GM19043 (cell line): ENCODE measurements around the gene SLC9A9.

ENCODE experiments used
- ATAC-seq: cut with Tn5 transposase; IDR thresholded peaks from one replicate; pipeline ENCODE4 v1.9.1; 2021; ENCODE audit warnings: low read depth; ENCODE audit not compliant: unreplicated experiment

The SLC9A9 gene

DNA sequence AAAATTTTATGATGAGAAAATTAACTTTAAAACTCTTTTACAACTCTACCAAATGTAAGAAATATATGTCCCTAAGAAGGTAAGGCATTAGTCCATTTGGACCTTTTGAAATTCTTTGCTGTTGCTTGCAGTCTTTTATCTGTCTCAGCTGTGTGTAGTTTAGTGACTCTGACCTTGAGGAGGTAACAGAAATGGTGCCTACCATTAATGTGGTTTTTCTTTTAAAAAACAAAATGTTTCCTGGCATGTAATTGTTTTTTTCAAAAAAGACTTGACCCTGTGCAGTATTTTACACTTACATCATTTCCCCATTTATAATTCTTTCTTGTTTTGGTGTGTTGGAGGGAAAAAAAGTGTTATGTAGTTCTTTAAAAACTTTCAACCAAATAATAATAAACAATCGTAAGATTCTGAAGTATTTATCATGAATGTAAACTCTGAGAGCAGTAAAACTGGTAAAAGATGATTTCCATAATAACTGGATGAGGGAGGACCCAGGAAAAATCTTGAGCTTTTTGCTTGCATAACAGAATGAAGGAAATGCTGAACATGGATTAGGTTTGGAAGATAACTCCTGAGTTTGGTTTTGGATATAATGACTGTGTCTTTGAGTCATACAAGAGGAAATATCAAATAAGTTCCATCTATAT, 503.6 kb downstream of the SLC9A9 start:
- ATAC-seq, result no peak

- ATAC-seq, result no peak
Observed at GRCh38 chr3:143343944-143344343, 504.3 kb downstream of the SLC9A9 start.

DNA sequence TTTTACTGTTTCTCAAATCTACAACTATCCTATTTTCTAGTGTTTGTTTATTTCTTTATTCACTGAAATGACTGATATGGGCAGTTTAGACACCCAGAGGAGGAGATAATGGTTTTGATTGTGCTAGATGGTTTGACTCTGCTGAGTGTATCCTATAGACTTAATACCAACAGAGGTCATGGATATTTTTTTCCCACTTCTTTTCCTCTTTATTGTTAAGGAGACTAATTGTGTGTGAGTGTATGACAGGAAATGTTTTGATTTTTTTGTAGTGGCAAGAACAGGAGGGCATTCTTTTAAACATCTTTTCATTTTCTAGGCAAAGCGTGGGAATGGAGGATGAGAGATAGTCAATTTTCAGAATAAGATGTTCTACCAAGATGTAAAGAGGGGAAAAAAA, 505.2 kb downstream of the SLC9A9 start:
- no peak for ATAC-seq

DNA sequence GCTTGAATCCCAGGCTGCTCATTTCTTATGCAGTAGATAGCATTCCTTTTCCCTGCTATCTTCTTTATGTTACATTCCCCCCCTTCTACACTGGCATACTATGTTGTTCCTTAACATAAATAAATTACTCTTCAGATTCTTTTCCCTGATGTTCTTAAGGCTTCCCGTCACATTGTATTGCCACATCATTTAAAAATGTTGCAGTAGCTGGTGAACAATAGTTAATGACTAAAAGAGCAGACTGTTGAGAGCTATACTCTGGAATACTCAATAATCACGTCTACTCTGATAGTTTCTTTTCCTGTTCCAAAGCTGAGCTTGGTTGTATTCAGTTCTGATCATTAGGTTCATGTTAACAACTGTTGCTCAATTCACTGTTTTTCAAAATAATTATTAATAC, 508.8 kb downstream of the SLC9A9 start:
- ATAC-seq, result no peak

- ATAC-seq, result no peak
Observed at GRCh38 chr3:143337387-143337786, 510.9 kb downstream of the SLC9A9 start.

DNA sequence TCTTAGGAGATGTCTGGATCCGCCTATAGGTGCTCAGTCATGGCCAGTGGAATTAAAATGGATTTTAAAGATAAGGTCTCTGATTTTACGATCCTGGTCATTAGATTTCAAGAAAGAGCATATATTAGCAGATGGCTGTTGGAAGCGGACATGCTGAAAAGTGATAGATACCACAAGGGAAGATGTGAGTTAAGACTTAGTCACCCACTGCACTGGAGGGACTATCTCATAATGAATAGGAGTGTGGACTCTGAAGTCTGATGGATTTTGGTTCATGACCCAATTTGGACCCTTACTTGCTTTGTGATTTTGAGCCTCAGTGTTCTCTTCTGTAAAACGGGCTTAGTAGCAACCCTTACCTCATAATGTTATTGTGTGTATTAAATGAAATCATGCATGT, 514.0 kb downstream of the SLC9A9 start:
- ATAC-seq, result no peak

- ATAC-seq, result no peak
Observed at GRCh38 chr3:143333367-143333766, 514.9 kb downstream of the SLC9A9 start.

DNA sequence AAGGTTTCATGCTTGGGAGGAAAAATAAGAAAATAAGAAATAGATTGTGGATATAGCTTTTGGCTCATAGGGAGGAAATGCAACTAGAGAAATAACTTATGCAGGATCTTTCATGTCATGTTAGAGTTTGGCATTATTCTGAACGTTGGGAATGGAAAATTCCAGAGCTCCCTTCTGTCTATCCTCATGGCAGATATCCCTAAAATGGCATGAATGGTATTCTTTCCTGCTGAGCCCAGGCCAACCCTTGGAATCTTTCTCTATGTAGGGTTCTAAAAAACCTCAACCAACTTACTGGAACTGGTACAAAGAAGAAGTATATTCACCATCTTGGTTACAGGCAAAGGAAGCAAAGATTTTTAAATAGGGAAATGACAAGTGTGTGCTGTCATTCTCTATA, 516.2 kb downstream of the SLC9A9 start:
- ATAC-seq, result no peak

GRCh38 chr3:143331350-143331749, 516.9 kb downstream of the SLC9A9 start:
- ATAC-seq, result no peak

GRCh38 chr3:143330296-143330868, 517.9 kb downstream of the SLC9A9 start:
- no peak for ATAC-seq

DNA sequence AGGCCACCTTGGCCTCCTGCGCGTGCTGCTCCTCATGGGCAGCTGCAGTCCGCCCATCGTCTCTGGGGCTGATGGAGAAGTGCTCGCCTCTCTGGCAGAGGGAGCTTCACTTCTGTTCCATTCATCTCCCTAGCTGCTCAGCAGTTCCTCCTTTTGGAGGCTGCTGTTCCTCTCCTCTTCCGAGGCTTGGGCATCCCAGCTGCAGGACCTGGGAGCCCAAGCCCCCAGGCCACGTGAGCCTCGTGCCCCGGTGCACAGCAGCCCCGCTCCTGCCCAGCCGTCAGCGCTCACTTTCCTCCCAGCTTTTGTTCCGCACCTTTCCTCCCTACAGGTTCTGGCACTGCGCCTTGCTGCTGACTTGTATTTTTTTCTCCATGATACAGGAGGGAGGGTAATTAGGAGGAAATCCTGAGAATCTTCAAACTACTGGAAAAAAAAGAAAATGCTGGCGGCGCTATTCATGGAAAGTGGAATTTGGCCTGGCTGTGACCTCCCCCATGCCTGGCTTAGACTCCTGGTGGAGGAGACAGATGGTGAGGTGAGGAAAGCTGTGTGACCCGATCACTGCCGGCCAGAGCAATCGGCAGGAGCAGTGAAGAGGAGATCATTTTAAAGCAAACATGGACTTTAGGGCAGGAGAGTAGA, 518.6 kb downstream of the SLC9A9 start:
- ATAC-seq, result no peak

DNA sequence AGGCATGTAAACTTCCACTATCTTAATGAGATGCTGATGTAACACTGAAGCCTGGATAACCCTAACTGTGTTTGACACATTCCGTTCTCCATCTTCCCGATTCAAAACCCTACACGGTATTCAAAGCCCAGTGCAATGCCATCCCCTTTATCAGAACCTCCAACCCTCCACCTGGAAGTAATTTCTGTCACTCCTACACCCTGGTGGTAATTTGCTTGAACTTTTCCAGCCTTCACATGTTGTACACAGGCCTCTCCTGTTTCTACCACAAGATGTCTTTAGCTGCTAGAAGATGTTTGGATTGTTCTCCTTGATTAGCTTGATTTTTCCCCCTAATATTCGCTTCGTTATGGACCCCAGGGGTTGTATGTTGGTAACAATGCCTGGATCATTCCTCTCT, 519.8 kb downstream of the SLC9A9 start:
- no peak for ATAC-seq

DNA sequence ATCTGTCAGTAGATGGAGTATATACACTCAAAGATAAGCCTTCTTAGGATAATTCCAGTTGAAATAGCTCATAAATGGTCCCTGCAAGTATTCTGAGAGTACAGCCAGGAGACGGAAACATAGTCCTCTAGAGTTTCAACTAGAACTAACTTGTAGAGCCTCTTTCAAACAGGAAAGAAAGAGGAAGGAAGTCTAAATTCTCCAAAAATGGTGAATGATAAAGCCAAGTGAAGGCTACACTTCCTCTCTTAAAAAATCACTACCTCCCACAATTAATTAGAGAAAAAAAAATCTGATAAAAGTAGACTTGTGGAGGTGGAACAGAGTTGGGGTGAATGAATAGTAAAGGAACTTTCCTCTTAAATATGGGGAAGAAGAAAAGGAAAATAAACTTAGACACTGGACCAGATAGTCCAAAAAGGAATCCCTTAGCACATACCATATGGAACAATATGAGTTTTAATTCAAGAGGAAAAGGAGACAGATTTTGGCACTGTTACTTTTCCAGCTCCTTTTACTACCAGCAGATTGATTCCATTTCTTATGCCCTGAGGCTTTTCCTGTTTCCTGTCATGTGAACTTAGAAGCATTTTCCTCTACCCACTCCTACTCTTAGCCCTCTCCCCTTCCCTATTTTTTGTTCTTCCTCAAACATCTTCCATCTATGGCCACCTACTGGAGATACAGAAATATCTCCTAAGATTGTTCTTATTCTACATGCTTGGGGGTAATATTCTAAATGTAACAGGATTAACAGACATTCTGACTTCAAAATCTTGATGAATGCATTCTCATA, 521.1 kb downstream of the SLC9A9 start:
- ATAC-seq, result no peak

DNA sequence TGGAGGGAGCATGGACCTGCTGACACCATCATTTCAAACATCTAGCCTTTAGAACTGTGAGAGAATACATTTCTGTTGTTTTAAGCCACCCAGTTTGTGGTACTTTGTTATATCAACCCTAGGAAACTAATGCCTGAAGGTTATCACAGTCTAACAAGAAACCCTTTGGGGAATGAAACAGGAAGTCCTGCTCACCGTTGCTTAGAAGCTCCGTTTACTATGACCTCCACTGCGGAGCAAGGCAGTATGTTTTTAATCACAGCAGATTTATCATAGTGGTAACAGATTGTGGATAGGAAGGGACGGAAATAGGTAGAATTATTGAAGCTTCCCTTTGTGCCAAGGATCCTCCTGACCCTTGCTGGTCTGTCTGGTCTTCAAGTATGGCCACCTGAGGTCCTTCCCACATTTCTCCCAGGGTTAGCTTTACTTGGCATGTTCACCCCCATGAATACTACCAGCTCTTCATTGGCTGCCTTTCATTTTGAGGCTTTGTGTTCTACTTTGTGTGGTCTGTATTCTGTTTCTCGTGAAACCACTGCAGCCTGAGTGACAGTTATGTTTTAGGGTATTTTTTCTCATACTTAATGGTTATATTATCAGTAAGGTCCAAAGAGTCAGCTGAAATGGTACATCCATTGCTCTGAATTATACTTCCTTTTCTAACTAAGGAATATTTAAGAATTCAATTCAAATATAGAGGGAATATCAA, 527.1 kb downstream of the SLC9A9 start:
- no peak for ATAC-seq

DNA sequence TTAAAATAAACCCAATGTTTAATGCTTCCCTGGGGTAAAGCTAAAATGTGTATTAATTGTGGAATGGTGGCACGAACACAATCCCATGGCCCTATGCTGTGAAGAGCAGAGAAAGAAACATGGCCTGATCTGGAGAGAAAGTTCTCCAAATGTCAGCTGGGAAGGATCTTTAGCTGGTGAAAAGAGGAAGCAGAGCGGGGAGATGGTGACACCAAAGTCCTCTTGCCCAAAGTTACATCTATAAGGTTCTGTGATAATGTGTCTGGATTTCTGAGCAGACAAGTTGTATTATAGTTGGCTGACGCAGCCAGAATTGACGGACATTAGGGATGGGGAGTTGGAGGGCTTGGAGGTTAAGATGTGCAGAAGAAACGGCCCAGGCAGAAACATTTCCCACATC, 532.5 kb downstream of the SLC9A9 start:
- no peak for ATAC-seq

- ATAC-seq, result no peak
Observed at GRCh38 chr3:143314251-143315093, 533.8 kb downstream of the SLC9A9 start.

- ATAC-seq, result no peak
Observed at GRCh38 chr3:143313893-143314188, 534.4 kb downstream of the SLC9A9 start.

GRCh38 chr3:143313025-143313892, 535.0 kb downstream of the SLC9A9 start:
- ATAC-seq, result no peak

DNA sequence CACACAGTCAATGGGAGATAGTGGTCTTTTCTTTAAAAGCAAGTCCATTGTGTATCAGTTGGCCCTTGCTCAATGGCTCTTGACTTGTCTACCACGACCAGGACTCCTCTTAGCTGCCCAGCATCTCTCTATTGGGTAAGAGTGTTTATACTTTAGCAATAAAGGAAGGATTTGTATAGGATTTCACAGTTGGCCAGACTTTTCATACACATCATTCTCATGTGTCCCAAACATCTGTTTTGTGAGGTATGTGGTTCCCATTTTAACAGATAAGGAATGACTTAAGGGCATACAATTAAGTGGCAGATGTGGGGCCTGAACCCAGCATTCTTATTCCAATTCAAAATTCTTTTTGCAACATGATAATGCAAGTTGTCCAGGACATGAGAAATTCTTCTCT, 537.2 kb downstream of the SLC9A9 start:
- ATAC-seq, result no peak
